Subcutaneous abdominal adipose tissue (tissue), 5 donors: Measurements from ENCODE around the gene GALNT6.
A peak's percentile ranks its signal among the peaks of the same experiment; 100 is the strongest.

Experiments used
- H3K27ac ChIP-seq: one replicate; pipeline ENCODE4 v1.7.0; 2013; ENCODE audit warnings: low read depth, mild to moderate bottlenecking, inconsistent platforms, low read length, moderate library complexity
- H3K27me3 ChIP-seq, 5 donors: one replicate each; pipeline ENCODE4 v1.7.0; 2013; ENCODE audit warnings: low read length in 5 of 5, inconsistent platforms in 1 of 5; ENCODE audit not compliant: control insufficient read depth in 5 of 5, insufficient read depth in 4 of 5
- H3K36me3 ChIP-seq, 5 donors: one replicate each; pipeline ENCODE4 v1.7.0; 2013; ENCODE audit warnings: low read length in 5 of 5; ENCODE audit not compliant: control insufficient read depth in 5 of 5, insufficient read depth in 5 of 5
- H3K4me1 ChIP-seq, 5 donors: one replicate each; pipeline ENCODE4 v1.7.0; 2013; ENCODE audit warnings: low read length in 5 of 5, mild to moderate bottlenecking in 3 of 5, moderate library complexity in 1 of 5; ENCODE audit not compliant: control insufficient read depth in 5 of 5, insufficient read depth in 5 of 5
- H3K4me3 ChIP-seq, 5 donors: one replicate each; pipeline ENCODE4 v1.7.0; 2013; ENCODE audit warnings: low read length in 5 of 5, low read depth in 1 of 5
- H3K9ac ChIP-seq, 5 donors: one replicate each; pipeline ENCODE4 v1.7.0; 2013; ENCODE audit warnings: low read length in 5 of 5, mild to moderate bottlenecking in 4 of 5, moderate library complexity in 3 of 5
- H3K9me3 ChIP-seq, 5 donors: one replicate each; pipeline ENCODE4 v1.7.0; 2013; ENCODE audit warnings: low read length in 5 of 5; ENCODE audit not compliant: control insufficient read depth in 5 of 5
- donor health status: healthy.
- donor health status: healthy.
- donor health status: healthy.
- donor health status: healthy.
- donor health status: healthy.

GALNT6 gene

DNA sequence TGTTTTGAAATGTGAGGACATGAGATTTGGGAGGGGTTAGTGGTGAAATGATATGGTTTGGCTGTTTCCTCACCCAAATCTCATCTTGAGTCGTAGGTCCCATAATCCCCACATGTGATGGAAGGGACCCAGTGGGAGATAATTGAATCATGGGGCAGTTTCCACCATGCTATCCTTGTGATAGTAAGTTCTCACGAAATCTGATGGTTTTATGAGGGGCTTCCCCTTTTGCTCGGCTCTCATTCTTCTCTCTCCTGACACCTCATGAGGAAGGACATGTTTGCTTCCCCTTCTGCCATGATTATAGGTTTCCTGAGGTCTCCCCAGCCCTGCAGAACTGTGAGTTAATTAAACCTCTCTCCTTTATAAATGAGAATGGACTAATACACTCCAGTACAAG lies 18.0 kb downstream of the GALNT6 start:
- peaks cover 1 to 31% (median 21%) of the 10 kb centered on the region in 5 donors for H3K4me1 ChIP-seq
- H3K27ac ChIP-seq, result no peak overlapping the region
- no peak overlapping the region for H3K9ac ChIP-seq
- H3K9me3 ChIP-seq, result no peaks in the 10 kb centered on the region
- no peaks in the 10 kb centered on the region for H3K27me3 ChIP-seq
- H3K4me3 ChIP-seq, result no peak overlapping the region
- H3K36me3 ChIP-seq, result peaks cover 0 to 7% (median 0%) of the 10 kb centered on the region in 5 donors

DNA sequence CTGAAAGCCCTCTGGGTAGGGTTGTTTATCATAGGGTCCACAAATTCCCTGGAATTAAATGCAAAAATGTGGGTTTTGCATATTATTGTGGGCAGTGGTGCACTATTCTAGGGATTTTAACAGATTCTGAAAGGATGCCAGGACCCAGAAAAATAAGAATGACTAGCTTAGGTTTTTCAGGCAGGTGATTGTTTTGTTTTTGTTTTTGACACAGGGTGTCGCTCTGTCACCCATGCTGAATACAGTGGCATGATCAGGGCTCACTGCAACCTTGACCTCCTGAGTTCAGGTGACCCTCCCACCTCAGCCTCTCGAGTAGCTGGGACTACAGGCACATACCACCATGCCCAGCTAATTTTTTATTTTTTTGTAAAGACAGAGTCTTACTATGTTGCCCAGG lies 19.2 kb downstream of the GALNT6 start:
- Histone ChIP-seq H3K27me3 (no peaks in the 10 kb centered on the region), H3K9me3 (no peaks in the 10 kb centered on the region), H3K27ac (peak overlapping the region; percentile 90), H3K36me3 (peaks cover 0 to 4% (median 0%) of the 10 kb centered on the region in 5 donors), H3K4me3 (no peak overlapping the region), H3K9ac (peak overlapping the region in 2 of 5 donors; percentile 55 to 70), H3K4me1 (peaks cover 1 to 31% (median 21%) of the 10 kb centered on the region in 5 donors)

GRCh38 chr12:51371295-51371953 lies 19.8 kb downstream of the GALNT6 start:
- Histone ChIP-seq H3K27ac (peak overlapping the region; percentile 90), H3K4me1 (peaks cover 1 to 31% (median 21%) of the 10 kb centered on the region in 5 donors), H3K27me3 (no peaks in the 10 kb centered on the region), H3K4me3 (no peak overlapping the region), H3K9me3 (no peaks in the 10 kb centered on the region), H3K9ac (peak overlapping the region in 2 of 5 donors; percentile 55 to 70), H3K36me3 (no peaks in the 10 kb centered on the region)

DNA sequence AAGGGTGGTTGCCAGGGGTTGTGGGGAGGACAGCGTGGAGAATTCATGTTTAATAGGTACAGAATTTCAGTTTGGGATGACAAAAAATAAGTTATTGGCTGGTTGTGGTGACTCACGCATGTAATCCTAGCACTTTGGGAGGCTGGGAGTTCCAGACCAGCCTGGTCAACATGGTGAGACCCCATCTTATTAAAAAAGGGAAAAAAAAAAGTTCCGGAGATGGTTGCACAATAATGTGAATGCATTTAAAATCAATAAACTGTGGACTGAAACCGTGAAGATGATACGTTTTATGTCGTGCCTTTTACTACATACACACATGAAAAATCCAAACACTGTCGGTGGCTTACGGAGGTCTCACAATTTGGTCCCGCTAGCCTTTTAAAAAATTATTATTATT lies 20.5 kb downstream of the GALNT6 start:
- Histone ChIP-seq H3K4me1 (peaks cover 1 to 31% (median 21%) of the 10 kb centered on the region in 5 donors), H3K4me3 (no peak overlapping the region), H3K27me3 (no peaks in the 10 kb centered on the region), H3K9ac (no peak overlapping the region), H3K9me3 (no peaks in the 10 kb centered on the region), H3K27ac (no peak overlapping the region), H3K36me3 (no peaks in the 10 kb centered on the region)

DNA sequence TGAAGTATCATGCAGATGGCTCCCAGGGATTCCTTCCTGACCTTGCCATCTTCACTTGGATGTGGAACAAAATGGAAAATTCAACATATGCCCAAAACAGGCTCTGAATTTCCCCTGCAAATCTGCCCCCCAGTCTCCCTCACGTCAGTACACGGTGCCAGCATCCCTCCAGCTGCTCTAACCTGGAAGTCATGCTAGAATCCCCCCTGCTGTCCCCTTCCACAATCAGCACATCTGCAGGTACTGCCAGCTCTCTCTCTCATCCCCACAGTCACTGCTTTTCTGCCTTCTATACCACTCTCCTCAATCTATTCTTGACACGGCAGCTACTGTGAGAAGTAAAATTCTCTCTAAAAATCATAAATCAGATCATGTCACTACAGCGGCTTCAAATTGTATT lies 21.6 kb downstream of the GALNT6 start:
- Histone ChIP-seq H3K27me3 (no peaks in the 10 kb centered on the region), H3K9me3 (no peaks in the 10 kb centered on the region), H3K27ac (no peak overlapping the region), H3K4me1 (peaks cover 1 to 25% (median 20%) of the 10 kb centered on the region in 5 donors), H3K36me3 (no peaks in the 10 kb centered on the region), H3K4me3 (no peak overlapping the region), H3K9ac (no peak overlapping the region)

GRCh38 chr12:51368640-51369517 lies 22.3 kb downstream of the GALNT6 start:
- no peaks in the 10 kb centered on the region for H3K27me3 ChIP-seq
- no peak overlapping the region for H3K4me3 ChIP-seq
- H3K27ac ChIP-seq, result no peak overlapping the region
- no peaks in the 10 kb centered on the region for H3K36me3 ChIP-seq
- no peak overlapping the region for H3K9ac ChIP-seq
- H3K9me3 ChIP-seq, result no peaks in the 10 kb centered on the region
- peaks cover 1 to 21% (median 15%) of the 10 kb centered on the region in 5 donors for H3K4me1 ChIP-seq

- H3K9ac ChIP-seq, result no peak overlapping the region
- H3K36me3 ChIP-seq, result peaks cover 0 to 3% (median 0%) of the 10 kb centered on the region in 5 donors
- H3K4me3 ChIP-seq, result no peak overlapping the region
- peaks cover 0 to 12% (median 6%) of the 10 kb centered on the region in 5 donors for H3K4me1 ChIP-seq
- H3K9me3 ChIP-seq, result no peaks in the 10 kb centered on the region
- H3K27me3 ChIP-seq, result no peaks in the 10 kb centered on the region
- H3K27ac ChIP-seq, result no peak overlapping the region
Measured at GRCh38 chr12:51365276-51365675, 25.9 kb downstream of the GALNT6 start.

DNA sequence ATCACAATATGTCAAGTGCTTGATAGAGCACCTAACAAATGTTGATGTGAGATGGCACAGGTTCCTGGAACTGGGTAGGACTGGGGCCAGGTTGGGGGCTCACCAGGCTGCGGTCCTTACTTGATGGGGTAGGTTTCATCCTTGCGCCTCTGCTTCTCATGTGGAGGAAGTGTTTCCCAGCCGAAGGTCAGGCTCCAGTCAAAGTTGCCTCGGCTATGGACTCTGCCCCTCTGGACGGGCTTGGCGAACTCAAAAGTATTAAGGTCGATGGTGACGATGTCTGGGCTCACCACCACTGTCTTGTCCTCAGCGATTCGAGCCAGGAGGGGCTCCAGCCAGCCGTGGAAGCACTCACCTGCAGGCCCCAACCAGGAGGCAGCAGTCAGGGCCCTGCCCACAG lies 27.2 kb downstream of the GALNT6 start:
- H3K4me3 ChIP-seq, result no peak overlapping the region
- no peak overlapping the region for H3K9ac ChIP-seq
- H3K27me3 ChIP-seq, result no peaks in the 10 kb centered on the region
- peaks cover 0 to 5% (median under 1%) of the 10 kb centered on the region in 5 donors for H3K4me1 ChIP-seq
- no peaks in the 10 kb centered on the region for H3K9me3 ChIP-seq
- no peak overlapping the region for H3K27ac ChIP-seq
- H3K36me3 ChIP-seq, result peaks cover 0 to 3% (median 0%) of the 10 kb centered on the region in 5 donors

DNA sequence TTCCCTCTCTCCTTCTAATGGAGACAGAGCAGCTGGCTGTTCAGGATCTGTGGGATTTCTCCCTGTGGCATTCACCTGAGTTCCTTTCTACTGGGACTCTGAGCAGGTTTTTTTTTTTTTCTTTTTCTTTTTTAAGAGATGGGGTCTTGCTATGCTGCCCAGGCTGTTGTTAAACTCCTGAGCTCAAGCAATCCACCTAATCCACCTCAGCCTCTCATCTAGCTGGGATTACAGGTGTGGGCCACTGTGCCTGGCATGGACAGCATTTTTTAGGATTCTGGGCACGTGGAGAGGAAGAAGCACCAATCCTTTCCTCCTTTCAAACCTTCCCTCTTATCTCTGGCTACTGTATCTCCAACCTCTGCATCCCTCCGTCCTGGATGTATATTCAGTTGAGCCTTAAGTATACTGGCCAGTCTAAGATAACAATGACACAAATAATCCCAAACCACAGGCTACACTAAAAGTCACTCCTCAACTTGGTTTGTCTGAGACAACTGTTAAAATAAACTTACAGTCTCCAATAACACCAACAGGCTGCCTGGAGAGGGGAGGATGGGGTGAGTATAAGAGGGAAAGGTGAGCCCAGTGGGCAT lies 28.4 kb downstream of the GALNT6 start:
- Histone ChIP-seq H3K27me3 (no peaks in the 10 kb centered on the region), H3K9ac (no peak overlapping the region), H3K36me3 (peaks cover 0 to 8% (median 0%) of the 10 kb centered on the region in 5 donors), H3K27ac (no peak overlapping the region), H3K4me1 (no peaks in the 10 kb centered on the region), H3K9me3 (no peaks in the 10 kb centered on the region), H3K4me3 (no peak overlapping the region)

DNA sequence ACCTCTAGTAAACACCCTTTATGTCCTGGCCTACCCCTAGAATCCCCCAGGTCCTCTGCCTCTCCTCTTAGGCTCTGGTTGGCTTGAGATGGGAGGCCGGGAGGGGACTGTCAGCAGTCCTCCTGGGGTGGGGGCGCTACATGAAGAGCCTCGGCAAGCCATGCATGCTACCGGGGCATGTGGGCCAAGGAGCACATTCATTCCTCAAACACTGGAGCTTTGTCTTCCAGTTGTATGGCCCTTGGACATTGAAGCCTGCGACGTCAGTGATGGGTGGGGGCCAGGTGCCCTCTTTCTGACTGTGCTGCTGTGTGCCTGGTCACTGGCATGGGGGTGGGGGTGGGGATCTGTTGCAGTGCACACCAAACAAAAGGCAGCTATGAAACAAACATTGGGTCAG lies 28.9 kb downstream of the GALNT6 start:
- Histone ChIP-seq H3K4me1 (no peaks in the 10 kb centered on the region), H3K36me3 (peaks cover 0 to 12% (median 0%) of the 10 kb centered on the region in 5 donors), H3K9me3 (no peaks in the 10 kb centered on the region), H3K9ac (no peak overlapping the region), H3K4me3 (no peak overlapping the region), H3K27me3 (no peaks in the 10 kb centered on the region), H3K27ac (no peak overlapping the region)
